ENCODE results near the gene CFTR. TPM values are rescaled to one million over a fixed set of nuclear protein-coding genes. Genes with fewer than 3 reads are reported as not detected.

CFTR gene
- total and polyA plus RNA-seq, 2 of the 8 experiments (the other 6 are each of a cell fraction or from before 2014, with no cell fraction given) = 1.2 to 1.6 TPM

DNA sequence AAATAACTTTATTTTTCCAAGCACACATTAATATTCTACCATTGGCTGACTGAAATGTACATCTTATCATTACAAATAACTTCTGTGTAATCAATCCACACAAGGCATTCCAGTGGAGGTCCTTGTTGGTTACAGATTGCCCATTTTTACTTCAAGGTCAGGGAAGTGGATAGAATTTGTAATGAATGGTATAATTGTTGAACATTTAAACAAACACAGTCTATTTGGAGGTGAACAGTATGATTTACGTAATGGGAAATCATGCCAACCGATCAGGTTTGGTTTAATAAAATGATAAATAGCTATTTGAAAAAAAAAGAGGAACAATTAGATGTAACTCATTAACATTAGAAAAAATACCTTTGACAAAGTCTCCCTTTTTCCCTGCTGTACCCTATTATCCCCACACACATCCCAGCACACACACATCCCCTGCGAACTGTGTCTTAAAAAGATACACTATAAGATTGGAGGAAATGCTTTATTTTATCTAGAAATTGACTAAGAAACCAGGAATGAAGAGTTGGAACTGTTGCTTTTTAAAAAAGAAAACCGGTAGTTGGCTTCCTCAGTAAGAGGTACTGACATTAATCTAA is 33.5 kb upstream of the CFTR start:
- 93% methylated on average over 4 of the region's 4 CpGs; no CpG with 5 or more reads in 1 of the 2 experiments for WGBS, 2 experiments (ENCODE audit: extremely low coverage in 1 of 2, insufficient coverage in 1 of 2, insufficient read length in 1 of 2, insufficient replicate concordance in 2 of 2, low coverage in 1 of 2, low lambda C conversion rate in 2 of 2, missing lambda C conversion rate in 1 of 2)
- Histone ChIP-seq H2BK5ac (ENCODE audit: low read depth, low read length) (no peak overlapping the region), H2BK12ac (ENCODE audit: low read depth, low read length) (no peak overlapping the region)
- no peak for TF ChIP-seq CTBP2 (IDR thresholded peaks at IDR 0.05; ENCODE audit: borderline replicate concordance, insufficient read depth, insufficient read length, low read length)
- TF ChIP-seq HDAC2 (IDR thresholded peaks at IDR 0.05; ENCODE audit: borderline replicate concordance in 1 of 2, low read depth in 2 of 2, low read length in 2 of 2) = no peak
- TF ChIP-seq KDM4A (IDR thresholded peaks at IDR 0.05; ENCODE audit: low read depth, low read length, severe bottlenecking) = no peak
- no peak for TF ChIP-seq RBBP5 (IDR thresholded peaks at IDR 0.05; ENCODE audit: borderline replicate concordance, low read depth, low read length)
- TF ChIP-seq JUND (IDR thresholded peaks at IDR 0.05; ENCODE audit: low read length) = no peak
- TF ChIP-seq CTCF (IDR thresholded peaks at IDR 0.05; ENCODE audit: control extremely low read depth in 1 of 3, insufficient read depth in 1 of 3, low read depth in 1 of 3, low read length in 3 of 3) = no peak
- TF ChIP-seq USF2 (IDR thresholded peaks at IDR 0.05; ENCODE audit: low read length) = no peak
- no peak for TF ChIP-seq ZNF274 (IDR thresholded peaks at IDR 0.05; ENCODE audit: borderline replicate concordance, extremely low read depth, low read length)
- no peak for TF ChIP-seq PHF8 (conservative IDR thresholded peaks at IDR 0.05; ENCODE audit: low read depth, low read length)

More for the DNA sequence above, 33.5 kb upstream of the CFTR start:
- FAIRE-seq (no peak), DNase-seq (ENCODE audit: low read depth in 1 of 2, low spot score in 2 of 2) (no peak)
- Histone ChIP-seq H4K5ac (ENCODE audit: insufficient read length, low read depth, low read length) (no peak overlapping the region), H4K91ac (replicated peaks; ENCODE audit: insufficient read length, low read length) (no peak overlapping the region), H3K4me2 (ENCODE audit: insufficient read depth in 1 of 2, low read depth in 2 of 2, low read length in 2 of 2) (no peak overlapping the region), H2BK15ac (ENCODE audit: low read length) (no peak overlapping the region), H3K27me3 (replicated peaks in 1 of 4; ENCODE audit: control insufficient read depth in 3 of 4, extremely low read depth in 1 of 4, insufficient read depth in 3 of 4, low read length in 3 of 4) (no peaks in the 10 kb centered on the region), H3K4me1 (replicated peaks in 1 of 4; ENCODE audit: control insufficient read depth in 3 of 4, insufficient read depth in 4 of 4, low read length in 3 of 4) (no peaks in the 10 kb centered on the region), H2BK20ac (ENCODE audit: low read length) (no peak overlapping the region), H3K23ac (ENCODE audit: insufficient read length) (no peak overlapping the region), H3K14ac (ENCODE audit: insufficient read length) (no peak overlapping the region), H3K18ac (ENCODE audit: extremely low read depth, low read length) (no peak overlapping the region), H2AFZ (ENCODE audit: low read length) (no peak overlapping the region), H3K36me3 (ENCODE audit: control insufficient read depth in 2 of 4, insufficient read depth in 4 of 4, low read length in 3 of 4) (no peaks in the 10 kb centered on the region), H3K9me3 (ENCODE audit: insufficient read depth in 2 of 2, low read depth in 1 of 2, low read length in 1 of 2) (no peaks in the 10 kb centered on the region), H3K4me3 (ENCODE audit: extremely low read depth in 1 of 4, insufficient read depth in 2 of 4, low read depth in 3 of 4, low read length in 4 of 4) (no peak overlapping the region), H3K9ac (replicated peaks in 1 of 4; ENCODE audit: extremely low read depth in 1 of 4, low read depth in 3 of 4, low read length in 3 of 4) (no peak overlapping the region), H3K27ac (ENCODE audit: low read depth, low read length) (no peak overlapping the region), H3K56ac (replicated peaks; ENCODE audit: insufficient read length, low read depth, low read length) (no peak overlapping the region), H3K23me2 (ENCODE audit: low read depth, low read length) (no peaks in the 10 kb centered on the region), H3K79me2 (ENCODE audit: control insufficient read depth in 1 of 2, insufficient read depth in 2 of 2, low read length in 2 of 2) (no peaks in the 10 kb centered on the region), H3K79me1 (ENCODE audit: low read depth, low read length) (no peaks in the 10 kb centered on the region), H2BK120ac (replicated peaks; ENCODE audit: low read depth, low read length) (no peak overlapping the region), H4K20me1 (replicated peaks in 1 of 2; ENCODE audit: control insufficient read depth in 1 of 2, insufficient read depth in 2 of 2, low read length in 2 of 2) (no peaks in the 10 kb centered on the region), H4K8ac (ENCODE audit: extremely low read depth, insufficient read depth, low read length) (no peak overlapping the region), H2AK5ac (ENCODE audit: low read depth, low read length) (no peak overlapping the region), H3K4ac (replicated peaks; ENCODE audit: insufficient read length, low read depth, low read length) (no peak overlapping the region)
- ChIA-PET CTCF (ENCODE audit: partially characterized antibody) (interaction anchor here (1.6 kb wide), 1 partner anchor 12 kb away, joined by 3 read pairs; no protein-coding TSS in a partner anchor), POLR2A (ENCODE audit: partially characterized antibody) (no interaction called here)
